ENCODE data around the gene RNF26.

Gene RNF26

DNA sequence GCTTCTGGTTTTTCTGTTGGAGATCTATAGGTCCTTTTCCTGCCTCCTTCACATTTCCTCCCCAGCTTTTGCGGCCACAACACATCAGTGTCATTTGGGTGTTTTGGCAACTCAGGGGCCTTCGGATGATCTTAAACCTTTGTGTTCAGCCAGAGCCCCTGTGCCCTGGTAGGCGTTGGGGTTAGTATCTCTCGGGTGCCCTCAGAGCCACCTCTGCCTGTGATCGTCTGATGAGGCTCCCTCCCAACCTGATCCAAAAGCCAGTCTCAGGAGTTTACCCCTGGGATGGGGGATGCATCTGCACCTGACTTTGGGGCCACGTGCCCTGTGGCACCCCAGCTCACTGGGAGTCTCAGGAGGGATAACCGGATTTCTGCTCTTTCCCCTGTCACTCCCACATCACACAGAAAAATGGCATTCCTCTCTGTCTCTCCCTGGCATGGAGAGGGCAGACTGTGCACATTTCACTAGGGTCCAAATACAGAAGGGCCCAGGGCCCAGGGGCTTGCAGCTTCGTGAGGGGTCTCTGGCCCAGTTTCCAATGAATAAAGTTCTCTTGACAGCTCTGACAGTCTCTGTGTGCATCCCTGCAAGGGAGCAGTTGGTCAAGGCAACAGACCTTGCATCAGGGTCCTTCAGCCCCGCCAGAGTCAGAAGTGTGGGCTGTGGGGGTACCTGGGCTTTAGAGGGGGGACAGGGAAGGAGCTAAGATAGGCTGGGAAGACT, 2.6 kb downstream of the RNF26 start:
- peak overlapping the region; percentile 60 for H3K4me3 Mint-ChIP-seq
- peaks cover 23% of the 10 kb centered on the region for H3K27me3 Mint-ChIP-seq (ENCODE audit: low read depth)
- no peak overlapping the region for H3K27ac Mint-ChIP-seq
- H3K36me3 Mint-ChIP-seq (ENCODE audit: low read depth) = peaks cover 16% of the 10 kb centered on the region
- DNase-seq (ENCODE audit: low spot score) = no peak
- H3K4me1 Mint-ChIP-seq (ENCODE audit: low read depth) = peaks cover 34% of the 10 kb centered on the region
- no peaks in the 10 kb centered on the region for H3K9me3 Mint-ChIP-seq

DNA sequence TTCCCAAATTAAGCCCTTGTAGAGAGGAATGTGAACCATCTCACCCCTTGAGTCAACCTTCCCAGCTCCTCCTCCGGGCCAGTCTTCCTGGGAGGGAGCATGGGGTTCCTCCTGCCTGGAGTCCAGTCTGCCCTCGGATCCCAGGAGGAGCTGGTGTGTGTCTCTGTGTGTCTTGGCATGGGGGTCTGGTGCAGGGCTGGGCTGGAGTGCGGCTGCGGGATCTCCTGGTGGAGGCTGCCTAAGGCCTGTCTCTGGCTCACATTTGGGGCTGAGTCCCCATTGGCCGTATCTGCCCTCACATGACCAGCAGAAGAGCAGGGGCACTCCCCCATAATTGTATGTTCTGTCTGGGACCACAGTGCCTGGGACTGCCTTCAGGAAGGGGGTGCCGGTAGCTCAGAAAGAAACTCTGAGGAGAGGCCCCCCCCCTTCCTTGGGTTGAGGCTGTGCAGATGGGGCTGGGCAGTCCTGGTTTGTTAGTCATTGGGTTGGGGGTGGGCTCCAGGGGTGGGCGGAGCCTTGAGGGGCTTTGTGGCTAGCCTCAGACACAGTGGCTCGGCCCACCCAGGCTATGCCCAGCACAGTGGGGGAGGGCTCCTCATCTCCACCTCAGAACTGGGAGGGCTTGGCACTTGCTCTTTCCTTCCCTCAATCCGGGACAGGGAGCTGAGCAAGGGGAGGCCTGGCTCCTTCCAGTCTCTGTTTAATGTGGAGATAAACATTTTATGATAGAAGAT, 3.4 kb downstream of the RNF26 start:
- H3K27ac Mint-ChIP-seq = no peak overlapping the region
- no peaks in the 10 kb centered on the region for H3K9me3 Mint-ChIP-seq
- H3K4me3 Mint-ChIP-seq = no peak overlapping the region
- peaks cover 27% of the 10 kb centered on the region for H3K27me3 Mint-ChIP-seq (ENCODE audit: low read depth)
- no peak for DNase-seq (ENCODE audit: low spot score)
- peaks cover 16% of the 10 kb centered on the region for H3K36me3 Mint-ChIP-seq (ENCODE audit: low read depth)
- H3K4me1 Mint-ChIP-seq (ENCODE audit: low read depth) = peaks cover 34% of the 10 kb centered on the region

DNA sequence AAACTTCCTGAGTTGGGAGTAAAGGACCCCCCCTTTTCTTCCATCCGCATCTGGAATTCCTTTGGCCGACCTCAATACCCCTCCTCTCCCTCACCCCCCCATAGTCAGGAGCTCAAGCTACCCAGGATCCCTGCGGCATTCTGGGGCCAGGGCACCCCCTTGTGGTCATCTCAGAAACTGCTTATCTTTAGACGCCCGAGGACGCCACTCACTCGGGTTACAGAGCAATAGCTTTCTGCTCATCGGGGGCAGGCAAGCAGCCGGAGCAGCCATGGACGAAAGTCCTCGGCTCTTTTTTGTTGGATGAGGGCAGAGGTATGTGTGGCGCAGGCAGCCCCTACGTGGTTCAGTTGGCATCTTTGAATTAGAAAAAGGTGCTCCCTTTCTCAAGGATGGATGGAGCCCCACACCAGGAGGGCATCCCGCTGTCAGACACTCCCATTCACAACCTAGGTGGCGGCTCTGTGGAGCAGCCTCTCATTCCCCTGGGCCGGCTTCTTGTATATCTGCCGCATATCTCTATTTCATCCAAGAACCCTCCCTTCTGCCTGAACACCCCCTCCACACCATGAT, 4.1 kb downstream of the RNF26 start:
- DNase-seq (ENCODE audit: low spot score) = peak; percentile 60
- no peak overlapping the region for H3K27ac Mint-ChIP-seq
- no peaks in the 10 kb centered on the region for H3K9me3 Mint-ChIP-seq
- H3K36me3 Mint-ChIP-seq (ENCODE audit: low read depth) = peaks cover 16% of the 10 kb centered on the region
- peaks cover 32% of the 10 kb centered on the region for H3K27me3 Mint-ChIP-seq (ENCODE audit: low read depth)
- H3K4me1 Mint-ChIP-seq (ENCODE audit: low read depth) = peaks cover 32% of the 10 kb centered on the region
- peak overlapping the region; percentile 59 for H3K4me3 Mint-ChIP-seq

DNA sequence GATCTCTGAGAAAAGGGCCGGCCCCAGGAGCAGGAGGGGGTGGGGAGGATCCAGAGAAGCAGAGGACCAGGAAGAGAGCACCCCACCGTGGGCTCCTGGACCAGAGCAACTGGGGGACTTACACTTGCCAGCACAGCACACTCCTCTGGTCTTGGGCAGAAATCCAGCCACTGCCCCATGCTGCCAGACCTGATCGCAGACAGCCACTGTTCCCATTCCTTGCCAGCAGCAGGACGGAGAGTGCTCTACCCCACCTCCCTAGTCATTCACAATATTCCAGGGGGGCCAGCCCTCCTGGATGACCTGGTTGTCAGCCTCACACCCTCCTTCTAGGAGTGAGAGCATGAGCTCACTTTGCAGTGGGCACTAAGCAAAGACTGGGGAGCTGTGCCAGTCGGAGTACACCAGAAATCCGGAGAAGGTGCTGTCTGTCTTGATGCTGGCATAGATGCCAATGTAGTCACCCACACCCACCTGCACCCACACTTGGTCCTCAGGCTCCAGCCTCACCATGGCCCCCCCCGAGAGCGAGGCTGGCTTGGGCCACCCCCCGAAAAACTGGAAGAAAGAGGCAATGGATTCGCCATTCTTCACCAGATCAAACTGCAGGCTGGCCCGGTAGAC, 4.8 kb downstream of the RNF26 start:
- Mint-ChIP-seq H3K27me3 (ENCODE audit: low read depth) (peaks cover 35% of the 10 kb centered on the region), H3K4me1 (ENCODE audit: low read depth) (peaks cover 30% of the 10 kb centered on the region), H3K9me3 (no peaks in the 10 kb centered on the region), H3K27ac (no peak overlapping the region), H3K4me3 (peak overlapping the region; percentile 50), H3K36me3 (ENCODE audit: low read depth) (peaks cover 16% of the 10 kb centered on the region)
- DNase-seq (ENCODE audit: low spot score) = no peak

DNA sequence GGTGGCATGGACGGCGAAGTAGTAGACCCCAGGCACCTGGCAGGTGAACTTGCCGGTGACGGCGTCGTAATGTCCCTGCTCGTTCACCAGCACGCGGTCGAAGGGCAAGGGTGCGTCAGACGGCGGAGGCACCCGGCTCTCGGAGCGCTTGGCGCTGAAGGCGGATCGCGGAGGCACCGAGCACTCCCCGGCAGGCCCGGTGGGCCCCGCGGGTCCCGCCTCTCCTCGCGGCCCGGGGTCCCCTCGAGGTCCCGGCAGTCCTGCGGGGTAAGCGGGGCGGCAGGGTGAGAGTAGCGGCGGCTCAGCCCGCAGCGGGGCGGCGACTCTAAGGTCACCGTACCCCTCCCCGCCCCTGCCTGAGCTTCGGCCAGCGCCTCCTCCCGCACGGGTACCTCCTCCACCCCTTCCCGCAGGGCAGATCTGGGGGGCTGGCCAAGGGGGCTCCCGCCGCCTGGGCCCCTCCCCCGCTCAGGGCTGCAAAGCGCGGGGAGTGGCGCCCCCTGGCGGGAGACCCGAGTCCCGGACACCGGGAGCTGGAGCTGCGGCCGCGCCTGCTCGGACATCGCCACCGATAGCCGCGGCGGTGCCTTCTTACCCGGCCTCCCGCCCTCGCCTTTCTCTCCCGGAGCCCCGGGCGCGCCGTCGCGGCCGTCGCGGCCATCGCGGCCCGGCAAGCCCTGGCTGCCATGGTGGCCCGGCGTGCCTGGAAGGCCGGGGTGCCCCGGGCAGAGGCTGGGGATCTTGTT, 5.4 kb downstream of the RNF26 start:
- peak overlapping the region; percentile 50 for H3K4me3 Mint-ChIP-seq
- H3K27ac Mint-ChIP-seq = no peak overlapping the region
- peaks cover 30% of the 10 kb centered on the region for H3K4me1 Mint-ChIP-seq (ENCODE audit: low read depth)
- peak; percentile 41 for DNase-seq (ENCODE audit: low spot score)
- H3K36me3 Mint-ChIP-seq (ENCODE audit: low read depth) = peaks cover 16% of the 10 kb centered on the region
- H3K27me3 Mint-ChIP-seq (ENCODE audit: low read depth) = peaks cover 35% of the 10 kb centered on the region
- no peaks in the 10 kb centered on the region for H3K9me3 Mint-ChIP-seq

DNA sequence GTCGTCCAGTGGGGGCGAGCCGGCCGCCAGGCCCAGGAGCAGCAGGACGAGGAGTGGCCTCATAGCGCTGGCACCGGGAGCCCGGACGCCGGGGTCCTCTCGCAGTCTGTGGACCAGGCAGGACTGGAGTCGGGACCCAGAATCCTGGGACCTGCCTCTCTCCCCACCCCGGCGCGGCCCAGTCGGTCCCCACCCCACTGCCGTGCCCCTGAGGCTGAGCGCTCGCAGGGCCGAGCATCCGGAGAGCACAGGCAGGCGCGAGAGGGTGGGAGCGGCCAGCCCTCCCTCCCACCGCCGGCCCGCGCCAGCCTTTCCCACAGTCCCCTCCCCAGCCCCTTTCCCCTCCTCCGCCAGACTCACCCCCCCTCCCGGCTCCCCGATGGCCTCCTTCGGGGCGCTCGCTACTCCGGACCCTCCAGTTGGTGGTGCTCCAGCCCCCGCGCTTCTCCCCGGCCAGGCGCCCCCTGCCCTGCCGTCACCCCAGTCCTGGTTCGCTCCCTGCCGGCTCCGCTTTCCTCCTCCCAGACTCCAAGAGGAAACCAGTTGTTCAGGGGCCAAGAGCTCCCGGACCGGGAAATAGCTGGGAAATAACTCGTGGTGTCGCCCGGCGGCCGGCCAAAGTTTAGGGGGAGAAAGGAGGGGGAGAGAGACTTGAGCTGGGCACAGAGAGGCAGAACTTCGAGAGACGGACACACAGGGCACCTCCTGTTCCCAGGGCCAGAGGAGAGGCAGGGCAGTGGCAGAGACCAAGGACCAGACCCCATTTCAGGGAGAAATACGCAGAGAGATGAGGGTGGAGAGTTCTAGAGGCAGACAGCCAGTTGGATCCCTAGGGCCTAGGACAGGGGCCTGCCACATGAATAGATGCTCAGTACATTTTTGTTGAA, 6.3 kb downstream of the RNF26 start, which contains the start of gene C1QTNF5:
Gene C1QTNF5 (minus strand): TSS at position 549 of the 887 bp plus-strand sequence. CDS start 486 bp downstream, at position 63.
- Mint-ChIP-seq H3K27me3 (ENCODE audit: low read depth) (peaks cover 39% of the 10 kb centered on the region), H3K36me3 (ENCODE audit: low read depth) (peaks cover 16% of the 10 kb centered on the region), H3K4me3 (no peak within 1 kb of the TSS), H3K9me3 (no peaks in the 10 kb centered on the region), H3K4me1 (ENCODE audit: low read depth) (peaks cover 23% of the 10 kb centered on the region), H3K27ac (no peak within 1 kb of the TSS)
- DNase-seq (ENCODE audit: low spot score) = no peak

DNA sequence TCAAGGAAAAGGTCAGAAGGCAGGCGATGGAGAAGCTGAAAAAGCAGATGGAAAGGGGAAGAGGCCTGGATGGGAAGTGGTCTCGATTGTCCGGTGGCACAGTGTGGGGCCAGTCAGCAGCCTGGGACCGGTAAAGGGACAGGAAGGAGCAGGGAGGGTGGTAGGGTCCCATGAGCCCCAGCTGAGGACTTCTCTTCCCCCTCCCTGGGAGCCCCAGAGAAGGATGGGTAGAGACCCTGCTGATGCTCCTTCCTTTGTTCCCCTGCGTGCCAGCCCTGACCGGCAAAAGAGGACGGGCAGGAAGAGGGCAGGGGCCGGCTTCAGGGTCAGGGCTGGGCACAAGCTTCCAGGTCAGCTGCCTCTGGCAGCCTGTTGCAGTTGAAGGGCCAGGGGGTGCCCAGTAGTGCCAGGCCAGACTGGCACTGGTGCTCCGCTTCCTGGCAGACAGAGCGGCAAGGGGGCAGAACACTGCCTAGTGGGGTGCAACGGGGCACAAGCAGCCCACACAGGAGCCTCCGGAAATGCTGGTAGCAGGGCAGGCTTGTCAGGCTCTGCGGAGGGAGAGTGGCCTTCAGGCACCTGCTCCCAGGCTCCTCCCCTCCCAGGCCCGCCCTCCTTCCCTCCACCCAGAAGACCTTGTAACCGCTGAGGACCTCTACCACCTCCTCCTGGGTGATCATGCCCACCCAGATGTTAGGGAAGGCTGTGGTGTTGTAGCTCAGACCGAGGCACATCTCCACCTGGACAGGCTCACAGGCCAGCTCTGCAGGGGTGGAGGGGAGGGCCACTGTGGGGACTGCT, 7.1 kb downstream of the RNF26 start:
- Mint-ChIP-seq H3K27me3 (ENCODE audit: low read depth) (peaks cover 39% of the 10 kb centered on the region), H3K36me3 (ENCODE audit: low read depth) (peaks cover 10% of the 10 kb centered on the region), H3K4me3 (no peak overlapping the region), H3K4me1 (ENCODE audit: low read depth) (peaks cover 19% of the 10 kb centered on the region), H3K9me3 (no peaks in the 10 kb centered on the region), H3K27ac (no peak overlapping the region)
- no peak for DNase-seq (ENCODE audit: low spot score)

DNA sequence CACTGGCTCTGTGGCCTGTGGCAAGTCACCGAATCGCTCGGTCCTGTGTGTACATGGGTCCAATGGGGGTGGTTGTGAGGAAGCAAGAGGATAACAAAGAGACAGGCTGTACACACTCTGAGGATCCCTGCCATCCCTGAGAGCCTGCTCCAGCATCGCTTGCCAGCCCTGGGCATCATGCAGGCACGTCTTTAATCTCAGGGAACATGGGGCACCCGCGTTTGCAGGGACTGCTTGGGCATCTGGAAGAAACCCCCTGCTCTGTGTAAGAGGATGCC, 7.6 kb downstream of the RNF26 start:
- H3K9me3 Mint-ChIP-seq = no peaks in the 10 kb centered on the region
- H3K27me3 Mint-ChIP-seq (ENCODE audit: low read depth) = peaks cover 44% of the 10 kb centered on the region
- H3K27ac Mint-ChIP-seq = no peak overlapping the region
- H3K4me3 Mint-ChIP-seq = no peak overlapping the region
- H3K4me1 Mint-ChIP-seq (ENCODE audit: low read depth) = peaks cover 16% of the 10 kb centered on the region
- H3K36me3 Mint-ChIP-seq (ENCODE audit: low read depth) = peaks cover 5% of the 10 kb centered on the region
- DNase-seq (ENCODE audit: low spot score) = no peak

DNA sequence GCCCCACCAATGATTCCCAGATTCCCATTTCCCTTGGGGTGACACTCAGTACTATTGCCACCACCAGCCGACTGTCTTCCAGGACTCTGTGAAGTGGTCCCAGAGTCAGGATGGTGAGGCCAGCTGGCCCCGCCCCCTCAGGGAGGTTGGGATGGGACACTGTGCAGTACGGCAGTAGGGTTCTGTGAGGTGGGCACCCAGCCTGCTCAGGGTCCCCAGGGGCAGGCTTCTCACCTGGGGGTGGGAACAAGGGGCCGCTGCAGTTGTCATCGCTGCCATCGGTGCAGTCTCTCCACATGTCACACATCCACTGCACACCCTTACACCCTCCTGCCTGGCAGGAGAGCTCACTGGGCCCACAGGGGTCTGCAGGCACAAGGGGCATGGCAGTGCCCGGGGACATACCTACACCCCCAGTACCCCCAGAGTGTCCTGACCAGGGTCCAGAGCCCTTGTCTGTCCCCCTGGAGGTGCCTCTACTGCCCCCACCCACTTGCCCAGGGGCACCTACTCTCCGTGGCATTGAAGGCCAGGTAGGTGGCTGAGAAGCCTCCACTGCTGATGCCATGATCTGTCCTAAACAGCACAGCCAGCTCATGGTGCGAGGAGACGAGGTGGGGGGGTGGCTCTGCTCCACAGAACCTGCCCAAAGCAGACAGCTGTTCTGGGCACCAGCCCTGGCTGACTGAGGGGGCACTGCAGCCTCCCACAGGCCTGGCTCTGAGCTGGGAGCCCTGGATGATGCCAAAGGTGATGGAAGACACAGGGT, 8.2 kb downstream of the RNF26 start:
- Mint-ChIP-seq H3K4me1 (ENCODE audit: low read depth) (peaks cover 13% of the 10 kb centered on the region), H3K4me3 (no peak overlapping the region), H3K27ac (no peak overlapping the region), H3K36me3 (ENCODE audit: low read depth) (peaks cover 4% of the 10 kb centered on the region), H3K9me3 (no peaks in the 10 kb centered on the region), H3K27me3 (ENCODE audit: low read depth) (peaks cover 46% of the 10 kb centered on the region)
- DNase-seq (ENCODE audit: low spot score) = no peak

DNA sequence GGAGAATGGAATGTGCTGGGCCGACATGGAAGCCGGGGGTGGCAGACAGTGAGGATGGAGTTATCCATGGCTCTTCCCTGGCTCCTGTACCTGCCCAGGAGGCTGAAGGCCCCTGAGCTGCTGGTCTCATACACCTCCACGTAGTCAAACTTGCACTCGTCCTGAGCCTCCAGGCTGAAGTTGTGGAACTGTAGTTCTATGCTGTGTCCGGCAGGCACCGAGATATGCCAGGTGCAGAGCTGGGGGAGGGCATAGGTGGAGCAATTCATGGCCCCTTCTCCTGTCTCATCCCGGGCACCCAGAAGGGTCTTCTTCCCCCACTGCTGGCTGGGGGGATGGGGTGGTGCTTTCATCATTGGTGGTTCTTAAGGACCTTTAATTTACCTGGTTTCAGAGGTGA, 9.4 kb downstream of the RNF26 start:
- H3K9me3 Mint-ChIP-seq = no peaks in the 10 kb centered on the region
- peaks cover 44% of the 10 kb centered on the region for H3K27me3 Mint-ChIP-seq (ENCODE audit: low read depth)
- H3K4me1 Mint-ChIP-seq (ENCODE audit: low read depth) = peaks cover 10% of the 10 kb centered on the region
- no peak overlapping the region for H3K4me3 Mint-ChIP-seq
- DNase-seq (ENCODE audit: low spot score) = no peak
- peaks cover 1% of the 10 kb centered on the region for H3K36me3 Mint-ChIP-seq (ENCODE audit: low read depth)
- no peak overlapping the region for H3K27ac Mint-ChIP-seq

DNA sequence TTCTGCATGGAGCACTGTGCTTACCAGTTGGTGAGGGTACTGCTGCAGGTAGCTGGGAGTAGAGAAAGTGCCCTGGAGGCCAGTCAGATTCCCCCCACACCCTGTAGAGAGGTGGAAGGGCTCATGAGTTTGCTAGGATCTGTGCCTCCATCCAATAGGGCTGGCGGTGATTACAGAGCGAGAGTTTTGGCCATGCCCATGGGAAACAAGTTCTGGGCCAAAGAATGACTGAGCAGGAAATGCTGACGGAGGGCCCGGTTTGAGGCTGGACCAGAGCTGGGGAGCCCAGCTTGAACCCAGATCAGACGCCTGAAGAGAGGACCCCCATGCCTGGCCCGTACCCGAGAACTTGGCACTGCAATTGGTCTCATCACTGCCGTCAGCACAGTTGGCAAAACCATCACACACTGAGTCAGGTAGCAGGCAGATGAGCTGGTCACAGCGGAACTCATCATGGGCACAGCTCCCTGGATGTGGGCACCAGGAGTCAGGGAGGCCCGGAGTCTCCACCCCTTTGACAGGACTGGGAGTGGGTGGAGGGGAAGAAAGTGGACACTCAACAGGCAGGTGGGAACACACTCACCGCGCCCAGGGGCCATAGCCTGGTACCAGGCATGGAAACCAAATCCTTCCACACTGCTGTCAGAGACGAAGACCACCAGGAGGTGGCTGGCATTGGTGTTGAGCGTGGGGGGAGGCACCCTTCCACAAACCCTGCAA, 10.1 kb downstream of the RNF26 start:
- H3K4me3 Mint-ChIP-seq = no peak overlapping the region
- H3K27me3 Mint-ChIP-seq (ENCODE audit: low read depth) = peaks cover 37% of the 10 kb centered on the region
- DNase-seq (ENCODE audit: low spot score) = no peak
- no peak overlapping the region for H3K27ac Mint-ChIP-seq
- H3K9me3 Mint-ChIP-seq = no peaks in the 10 kb centered on the region
- peaks cover 6% of the 10 kb centered on the region for H3K4me1 Mint-ChIP-seq (ENCODE audit: low read depth)
- no peaks in the 10 kb centered on the region for H3K36me3 Mint-ChIP-seq (ENCODE audit: low read depth)

Measured in T-helper 2 cell treated with Interferon-gamma antibody and Interleukin-4, amounts not matched to agents 5 μg/mL and 100 μg/mL, for 36 hours (primary cell).